ENCODE measurements around the gene ADARB2. TPM values are rescaled to one million over a fixed set of nuclear protein-coding genes. Genes with fewer than 3 reads are reported as not detected.

The ADARB2 gene
- total RNA-seq, 2 donors from 2014 or later = 1.1 to 1.8 TPM

- TF ChIP-seq CTCF (conservative IDR thresholded peaks at IDR 0.05) = no peak
- Mint-ChIP-seq H3K36me3 (ENCODE audit: low read depth) (no peaks in the 10 kb centered on the region), H3K9me3 (no peaks in the 10 kb centered on the region), H3K4me1 (peaks cover 13% of the 10 kb centered on the region), H3K27me3 (ENCODE audit: insufficient read depth) (peaks cover 4% of the 10 kb centered on the region), H3K4me3 (no peak overlapping the region), H3K27ac (no peak overlapping the region)
- 85% methylated on average over 10 to 14 of the region's 14 CpGs for WGBS, 2 experiments (ENCODE audit: insufficient coverage in 1 of 2, insufficient read length in 1 of 2)
- no peaks in the 10 kb centered on the region for H3K27me3 ChIP-seq (ENCODE audit: control insufficient read depth, insufficient read depth, low read length, poor library complexity, severe bottlenecking)
- DNase-seq = no peak
- H3K4me1 ChIP-seq (ENCODE audit: control insufficient read depth, insufficient read depth, low read length) = no peaks in the 10 kb centered on the region
- H3K36me3 ChIP-seq (ENCODE audit: control insufficient read depth, insufficient read depth, low read length) = no peaks in the 10 kb centered on the region
- H3K27ac ChIP-seq (ENCODE audit: low read depth, low read length) = no peak overlapping the region
- H3K4me3 ChIP-seq (ENCODE audit: low read length) = no peak overlapping the region
- H3K9ac ChIP-seq (ENCODE audit: extremely low read depth, low read length, poor library complexity, severe bottlenecking) = no peak overlapping the region
- H3K9me3 ChIP-seq (ENCODE audit: control insufficient read depth, low read length) = no peaks in the 10 kb centered on the region
Measured at GRCh38 chr10:1559311-1559710, 178.0 kb downstream of the ADARB2 start.

- no peaks in the 10 kb centered on the region for H3K36me3 ChIP-seq (ENCODE audit: control insufficient read depth, insufficient read depth, low read length)
- H3K4me3 Mint-ChIP-seq = no peak overlapping the region
- H3K9ac ChIP-seq (ENCODE audit: extremely low read depth, low read length, poor library complexity, severe bottlenecking) = no peak overlapping the region
- no peaks in the 10 kb centered on the region for H3K27me3 ChIP-seq (ENCODE audit: control insufficient read depth, insufficient read depth, low read length, poor library complexity, severe bottlenecking)
- H3K9me3 ChIP-seq (ENCODE audit: control insufficient read depth, low read length) = no peaks in the 10 kb centered on the region
- peaks cover 13% of the 10 kb centered on the region for H3K4me1 Mint-ChIP-seq
- no peaks in the 10 kb centered on the region for H3K4me1 ChIP-seq (ENCODE audit: control insufficient read depth, insufficient read depth, low read length)
- DNase-seq = no peak
- no peaks in the 10 kb centered on the region for H3K36me3 Mint-ChIP-seq (ENCODE audit: low read depth)
- no peaks in the 10 kb centered on the region for H3K9me3 Mint-ChIP-seq
- H3K27me3 Mint-ChIP-seq (ENCODE audit: insufficient read depth) = peaks cover 4% of the 10 kb centered on the region
- H3K4me3 ChIP-seq (ENCODE audit: low read length) = no peak overlapping the region
- no peak overlapping the region for H3K27ac ChIP-seq (ENCODE audit: low read depth, low read length)
- WGBS, 2 experiments (ENCODE audit: insufficient coverage in 1 of 2, insufficient read length in 1 of 2) = 92 to 93% methylated on average over 4 of the region's 4 CpGs
- no peak for TF ChIP-seq CTCF (conservative IDR thresholded peaks at IDR 0.05)
- no peak overlapping the region for H3K27ac Mint-ChIP-seq
Measured at GRCh38 chr10:1558906-1559305, 178.4 kb downstream of the ADARB2 start.

GRCh38 chr10:1557081-1557480 is 180.2 kb downstream of the ADARB2 start:
- H3K27ac ChIP-seq (ENCODE audit: low read depth, low read length) = no peak overlapping the region
- H3K9me3 ChIP-seq (ENCODE audit: control insufficient read depth, low read length) = no peaks in the 10 kb centered on the region
- Mint-ChIP-seq H3K4me1 (peaks cover 13% of the 10 kb centered on the region), H3K27me3 (ENCODE audit: insufficient read depth) (no peaks in the 10 kb centered on the region), H3K9me3 (no peaks in the 10 kb centered on the region), H3K36me3 (ENCODE audit: low read depth) (no peaks in the 10 kb centered on the region), H3K27ac (no peak overlapping the region), H3K4me3 (no peak overlapping the region)
- H3K36me3 ChIP-seq (ENCODE audit: control insufficient read depth, insufficient read depth, low read length) = no peaks in the 10 kb centered on the region
- H3K9ac ChIP-seq (ENCODE audit: extremely low read depth, low read length, poor library complexity, severe bottlenecking) = no peak overlapping the region
- no peak for TF ChIP-seq CTCF (conservative IDR thresholded peaks at IDR 0.05)
- WGBS, 2 experiments (ENCODE audit: insufficient coverage in 1 of 2, insufficient read length in 1 of 2) = 80 to 84% methylated on average over 12 to 13 of the region's 13 CpGs
- H3K4me3 ChIP-seq (ENCODE audit: low read length) = no peak overlapping the region
- no peaks in the 10 kb centered on the region for H3K4me1 ChIP-seq (ENCODE audit: control insufficient read depth, insufficient read depth, low read length)
- no peak for DNase-seq
- H3K27me3 ChIP-seq (ENCODE audit: control insufficient read depth, insufficient read depth, low read length, poor library complexity, severe bottlenecking) = no peaks in the 10 kb centered on the region
